OCI-LY7 (cell line): ENCODE measurements around the gene BHLHE41. TPM values are rescaled to one million over a fixed set of nuclear protein-coding genes. Genes with fewer than 3 reads are reported as not detected.

Experiments
- BruUV-seq: library from RNA; stranded (reverse); fragments of 400-500 nt; replicated peaks from 2 replicates; lab custom pipeline; 2021; lab: Mats Ljungman, UMichigan
- CTCF ChIA-PET: fragments of 300-600 bp; sonication (Branson Sonifier 250); formaldehyde crosslinking; loops from one replicate; lab custom pipeline; 2022; ENCODE audit warnings: antibody characterized with exemption; ENCODE audit not compliant: unreplicated experiment; lab: Charles Lee
- POLR2A ChIA-PET: fragments of 300-600 bp; sonication (Branson Sonifier 250); formaldehyde crosslinking; loops from one replicate; lab custom pipeline; 2022; ENCODE audit warnings: antibody characterized with exemption; lab: Charles Lee
- DNase-seq: peaks from one replicate; pipeline ENCODE4 v3.0.0-alpha.2; 2015; ENCODE audit warnings: low spot score
- H2AFZ ChIP-seq: fragments of 200-600 bp; sonication (generic), shearing (Covaris generic); 2 replicates; pipeline ENCODE4 v1.6.1; 2014; ENCODE audit warnings: mild to moderate bottlenecking, antibody characterized with exemption, low read length, moderate library complexity
- H3K27ac ChIP-seq: fragments of 200-600 bp; sonication (generic); 2 replicates; pipeline ENCODE4 v1.5.1; 2014; ENCODE audit warnings: mixed run types, low read depth, mild to moderate bottlenecking, moderate library complexity, low read length, inconsistent platforms; ENCODE audit not compliant: poor library complexity, severe bottlenecking
- H3K36me3 ChIP-seq: fragments of 200-600 bp; sonication (generic); 2 replicates; pipeline ENCODE4 v1.6.1; 2014; ENCODE audit warnings: mild to moderate bottlenecking, antibody characterized with exemption, low read length, moderate library complexity, mixed read lengths; ENCODE audit not compliant: insufficient read depth
- H3K4me1 ChIP-seq: fragments of 200-600 bp; sonication (generic); 2 replicates; pipeline ENCODE4 v1.5.1; 2014; ENCODE audit warnings: mild to moderate bottlenecking, low read length; ENCODE audit not compliant: insufficient read depth, poor library complexity, severe bottlenecking
- H3K4me2 ChIP-seq: fragments of 200-600 bp; sonication (generic); 2 replicates; pipeline ENCODE4 v1.6.1; 2014; ENCODE audit warnings: mild to moderate bottlenecking, low read length
- H3K4me3 ChIP-seq: fragments of 200-600 bp; sonication (generic); 2 replicates; pipeline ENCODE4 v1.5.1; 2014; ENCODE audit warnings: mild to moderate bottlenecking, low read depth, low read length; ENCODE audit not compliant: poor library complexity, severe bottlenecking
- H3K79me2 ChIP-seq: fragments of 200-600 bp; sonication (generic); 2 replicates; pipeline ENCODE4 v1.6.1; 2016; ENCODE audit warnings: low read depth, mild to moderate bottlenecking, low read length, moderate library complexity, mixed read lengths; ENCODE audit not compliant: insufficient read depth
- H3K9me2 ChIP-seq: fragments of 200-600 bp; sonication (generic); 2 replicates; pipeline ENCODE4 v1.6.1; 2016; ENCODE audit warnings: mild to moderate bottlenecking, low read length, mixed read lengths; ENCODE audit not compliant: insufficient read depth
- H3K9me3 ChIP-seq: fragments of 200-600 bp; sonication (generic); 2 replicates; pipeline ENCODE4 v1.6.1; 2014; ENCODE audit warnings: mild to moderate bottlenecking, mixed run types, low read length, mixed read lengths
- H4K20me1 ChIP-seq: fragments of 200-600 bp; sonication (generic); 2 replicates; pipeline ENCODE4 v1.6.1; 2014; ENCODE audit warnings: mild to moderate bottlenecking, antibody characterized with exemption, low read length, moderate library complexity, mixed read lengths; ENCODE audit not compliant: insufficient read depth
- EZH2phosphoT487 ChIP-seq: fragments of 200-600 bp; sonication (generic); IDR thresholded peaks from 2 replicates; pipeline ENCODE4 v1.6.1; 2018; ENCODE audit warnings: low read depth, borderline replicate concordance, mild to moderate bottlenecking, mixed run types, antibody characterized with exemption, low read length, moderate library complexity, mixed read lengths
- intact Hi-C: fragments of 100-400 bp; cut with micrococcal nuclease; formaldehyde crosslinking; loops from one replicate; pipeline ENCODE4 v1.10.0; 2022; ENCODE audit not compliant: unreplicated experiment
- total RNA-seq, 2 experiments: library from RNA; depleted of rRNA in 1 of 2; stranded (reverse); fragments of >200 nt in 1 of 2; shearing (Covaris generic) in 1 of 2; gene quantifications; 2 replicates each; pipeline ENCODE4 v1.2.3, GENCODE V29; 2014 to 2022
- TF ChIP-seq, protein P1 (sequence below): fragments of 200-600 bp; sonication (generic); conservative IDR thresholded peaks from 2 replicates; pipeline ENCODE4 v1.5.1; 2014; ENCODE audit warnings: mild to moderate bottlenecking, antibody characterized with exemption, low read length, moderate library complexity, mixed read lengths

BHLHE41 gene
- total RNA-seq, 2 experiments from 2014 or later = not detected

DNA sequence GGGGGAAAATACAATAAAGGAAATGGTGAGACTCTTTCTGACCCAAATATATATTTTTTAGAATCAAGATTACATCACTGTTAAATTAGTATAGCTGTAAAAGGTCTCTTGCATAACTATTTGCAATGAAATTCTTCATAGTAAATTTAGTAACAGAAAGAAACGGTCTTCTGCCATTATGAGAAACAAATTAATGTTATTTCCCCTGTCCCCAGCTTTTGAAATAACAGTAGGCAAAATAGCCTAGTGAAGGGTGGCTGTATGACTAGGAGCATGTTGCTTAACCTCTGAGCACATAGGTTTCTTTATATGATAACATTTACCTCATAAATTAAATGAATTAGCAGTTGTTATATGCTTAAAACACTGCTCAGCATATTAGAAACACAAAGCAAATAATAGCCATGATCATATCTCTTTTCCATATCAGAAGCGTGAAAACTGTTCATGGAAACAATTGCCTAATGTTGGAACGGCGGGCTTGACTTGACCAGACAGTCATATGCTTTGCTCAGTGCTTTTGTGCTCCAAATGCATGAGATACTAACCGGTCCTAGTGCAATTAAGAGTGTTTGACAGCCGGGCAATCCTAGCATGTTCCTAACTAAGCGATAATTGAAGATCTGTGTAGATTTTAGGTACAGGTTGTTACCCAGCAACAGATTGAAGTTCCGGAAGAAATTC, 24.0 kb downstream of the BHLHE41 start:
- DNase-seq = no peak
- POLR2A ChIA-PET = no interaction called here
- no peaks in the 10 kb centered on the region for H4K20me1 ChIP-seq
- H2AFZ ChIP-seq = no peak overlapping the region
- no peaks in the 10 kb centered on the region for H3K9me2 ChIP-seq
- H3K4me2 ChIP-seq = no peak overlapping the region
- H3K36me3 ChIP-seq = no peaks in the 10 kb centered on the region
- no TSS peak for BruUV-seq
- no peak overlapping the region for H3K27ac ChIP-seq
- H3K4me3 ChIP-seq = no peak overlapping the region
- no peaks in the 10 kb centered on the region for H3K4me1 ChIP-seq
- no peaks in the 10 kb centered on the region for H3K79me2 ChIP-seq
- CTCF ChIA-PET = no interaction called here
- intact Hi-C loops = no loop called here
- TF ChIP-seq, protein P1, sequence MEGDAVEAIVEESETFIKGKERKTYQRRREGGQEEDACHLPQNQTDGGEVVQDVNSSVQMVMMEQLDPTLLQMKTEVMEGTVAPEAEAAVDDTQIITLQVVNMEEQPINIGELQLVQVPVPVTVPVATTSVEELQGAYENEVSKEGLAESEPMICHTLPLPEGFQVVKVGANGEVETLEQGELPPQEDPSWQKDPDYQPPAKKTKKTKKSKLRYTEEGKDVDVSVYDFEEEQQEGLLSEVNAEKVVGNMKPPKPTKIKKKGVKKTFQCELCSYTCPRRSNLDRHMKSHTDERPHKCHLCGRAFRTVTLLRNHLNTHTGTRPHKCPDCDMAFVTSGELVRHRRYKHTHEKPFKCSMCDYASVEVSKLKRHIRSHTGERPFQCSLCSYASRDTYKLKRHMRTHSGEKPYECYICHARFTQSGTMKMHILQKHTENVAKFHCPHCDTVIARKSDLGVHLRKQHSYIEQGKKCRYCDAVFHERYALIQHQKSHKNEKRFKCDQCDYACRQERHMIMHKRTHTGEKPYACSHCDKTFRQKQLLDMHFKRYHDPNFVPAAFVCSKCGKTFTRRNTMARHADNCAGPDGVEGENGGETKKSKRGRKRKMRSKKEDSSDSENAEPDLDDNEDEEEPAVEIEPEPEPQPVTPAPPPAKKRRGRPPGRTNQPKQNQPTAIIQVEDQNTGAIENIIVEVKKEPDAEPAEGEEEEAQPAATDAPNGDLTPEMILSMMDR = no peak
- no peak for TF ChIP-seq EZH2phosphoT487
- H3K9me3 ChIP-seq = no peaks in the 10 kb centered on the region

DNA sequence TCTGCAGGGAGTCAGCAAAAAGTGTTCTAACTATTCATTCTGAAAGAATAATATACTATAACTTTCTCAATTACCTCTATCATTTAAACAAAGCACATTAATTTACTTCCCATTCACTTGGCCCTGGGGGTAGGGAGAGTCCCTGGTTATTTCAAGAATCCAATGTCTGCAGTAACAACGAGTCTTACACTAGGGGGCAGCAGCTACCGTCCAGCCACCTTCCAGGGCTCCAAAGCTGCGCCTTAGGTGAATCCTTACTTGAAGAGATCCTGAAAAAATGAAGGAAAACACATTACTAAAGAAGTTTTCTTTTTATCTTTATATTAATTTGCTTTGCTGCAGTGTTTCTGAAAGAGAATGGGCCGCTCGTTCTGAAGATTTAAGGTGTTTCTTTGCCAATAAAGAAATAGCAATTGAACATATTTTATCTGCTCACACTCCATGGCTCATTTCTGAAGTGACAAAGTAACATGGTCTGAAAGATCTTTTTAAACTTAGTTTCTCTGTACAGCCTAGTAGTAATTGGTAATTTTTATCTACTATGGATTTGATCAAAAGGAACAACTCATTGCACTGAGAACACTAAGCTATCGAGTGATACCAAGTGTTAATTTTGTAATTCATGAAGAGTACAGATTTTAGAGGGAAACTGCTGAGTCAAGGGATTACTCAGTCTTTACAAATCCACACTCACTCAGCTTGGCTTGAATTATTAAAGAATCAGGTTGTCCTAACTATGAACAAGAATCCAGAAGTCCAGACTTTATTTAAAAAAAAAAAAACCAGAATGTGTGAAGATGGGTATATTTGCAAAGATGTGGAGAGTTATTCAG, 27.6 kb downstream of the BHLHE41 start:
- no peak overlapping the region for H2AFZ ChIP-seq
- H3K4me2 ChIP-seq = no peak overlapping the region
- TF ChIP-seq, protein P1 = peak; percentile 98
- TF ChIP-seq EZH2phosphoT487 = no peak
- ChIA-PET CTCF (interaction anchor here (0.9 kb wide), 1 partner anchor 555 kb away, joined by 3 read pairs; no protein-coding TSS in a partner anchor), POLR2A (interaction anchor here (0.6 to 1.0 kb wide), 4 partner anchors 11 to 555 kb away, joined by 3 to 4 read pairs (median 4); no protein-coding TSS in a partner anchor)
- H3K27ac ChIP-seq = no peak overlapping the region
- no peaks in the 10 kb centered on the region for H3K4me1 ChIP-seq
- BruUV-seq = no TSS peak
- no peak overlapping the region for H3K4me3 ChIP-seq
- H3K9me2 ChIP-seq = no peaks in the 10 kb centered on the region
- intact Hi-C loops = loop anchor here (2.0 to 5.0 kb wide), 2 partner anchors 554 to 915 kb away; partner anchors contain the start of gene TM7SF3
- no peaks in the 10 kb centered on the region for H3K9me3 ChIP-seq
- no peaks in the 10 kb centered on the region for H3K79me2 ChIP-seq
- H3K36me3 ChIP-seq = no peaks in the 10 kb centered on the region
- no peaks in the 10 kb centered on the region for H4K20me1 ChIP-seq
- peak; percentile 64 for DNase-seq
